ENCODE results near the gene NLGN3. TPM values are rescaled to one million over a fixed set of nuclear protein-coding genes. Genes with fewer than 3 reads are reported as not detected.
A peak's percentile ranks its signal among the peaks of the same experiment; 100 is the strongest.

NLGN3 gene
- total RNA-seq, 4 donors from 2014 or later: 0.52 to 0.97 (median 0.60) TPM

DNA sequence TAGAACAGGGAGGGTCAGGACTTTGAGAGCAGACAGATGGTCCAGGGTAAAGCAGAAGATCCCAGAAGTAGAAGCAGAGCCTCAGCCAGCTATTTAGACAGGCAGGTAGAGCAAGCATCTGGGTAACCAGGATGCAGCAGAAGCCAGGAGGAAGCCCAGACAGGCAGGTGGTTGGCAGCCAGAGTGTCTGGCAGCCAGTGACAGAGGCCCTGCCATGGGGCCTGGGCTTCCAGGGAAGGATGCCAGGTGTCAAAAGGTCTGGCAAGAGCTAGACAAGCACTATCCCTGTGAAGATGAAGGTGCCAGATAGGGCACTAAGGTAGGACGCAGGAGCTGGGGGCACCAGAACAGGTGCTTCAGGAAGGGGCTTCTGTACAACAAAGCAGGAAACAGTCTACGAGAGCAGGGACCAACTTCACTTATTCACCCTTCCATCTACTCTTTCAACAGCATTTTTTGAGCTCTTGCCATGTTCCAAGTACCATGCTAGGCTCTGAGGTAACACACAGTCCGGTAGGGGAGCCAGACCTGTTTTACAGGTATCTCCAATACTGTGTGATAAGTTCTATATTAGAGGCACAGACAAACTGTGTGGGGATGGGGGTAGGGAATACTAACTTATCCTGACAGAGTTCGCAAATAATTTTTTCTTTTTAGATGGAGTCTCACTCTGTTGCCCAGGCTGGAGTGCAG, 40.3 kb downstream of the NLGN3 start:
- Histone ChIP-seq H3K4me1 (peaks cover 8% of the 10 kb centered on the region), H3K4me3 (no peak overlapping the region), H3K27me3 (no peaks in the 10 kb centered on the region), H3K27ac (no peak overlapping the region), H3K36me3 (no peaks in the 10 kb centered on the region), H3K9me3 (no peaks in the 10 kb centered on the region)
- no peak for DNase-seq (ENCODE audit: low spot score in 2 of 2)
- WGBS: 76% methylated on average over 4 of the region's 4 CpGs
- TF ChIP-seq POLR2AphosphoS5 (IDR thresholded peaks at IDR 0.05): no peak
- no peak for TF ChIP-seq POLR2A (IDR thresholded peaks at IDR 0.05)
- no peak for TF ChIP-seq CTCF (IDR thresholded peaks at IDR 0.05)
- no peak for TF ChIP-seq EP300 (IDR thresholded peaks at IDR 0.05)

DNA sequence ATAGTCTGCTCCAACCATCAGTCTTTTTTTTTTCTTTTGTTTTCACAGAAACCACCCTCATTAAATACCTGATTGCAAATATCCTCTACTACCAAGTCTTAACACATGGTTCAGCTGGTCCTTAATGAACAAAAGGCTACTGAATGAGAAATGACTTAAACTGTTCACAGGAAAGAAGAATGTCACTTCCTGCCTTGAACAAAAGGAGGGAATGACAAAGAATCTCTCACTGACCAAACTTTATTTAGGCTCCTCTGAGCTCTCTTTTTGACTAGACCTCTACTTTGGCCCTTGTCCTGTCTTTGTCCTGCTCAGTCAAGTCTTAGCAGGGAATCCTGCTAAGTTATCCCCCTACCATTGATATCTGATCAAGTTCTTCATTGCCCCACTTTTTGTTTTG, 46.6 kb downstream of the NLGN3 start:
- Histone ChIP-seq H3K27me3 (no peaks in the 10 kb centered on the region), H3K9me3 (no peaks in the 10 kb centered on the region), H3K4me1 (no peaks in the 10 kb centered on the region), H3K4me3 (no peak overlapping the region), H3K27ac (no peak overlapping the region), H3K36me3 (no peaks in the 10 kb centered on the region)
- TF ChIP-seq POLR2A (IDR thresholded peaks at IDR 0.05) (no peak), CTCF (IDR thresholded peaks at IDR 0.05) (no peak), EP300 (IDR thresholded peaks at IDR 0.05) (no peak), POLR2AphosphoS5 (IDR thresholded peaks at IDR 0.05) (no peak)
- DNase-seq (ENCODE audit: low spot score in 2 of 2): no peak

- no peak for DNase-seq (ENCODE audit: low spot score in 2 of 2)
- Histone ChIP-seq H3K27me3 (no peaks in the 10 kb centered on the region), H3K9me3 (no peaks in the 10 kb centered on the region), H3K36me3 (no peaks in the 10 kb centered on the region), H3K4me3 (no peak overlapping the region), H3K4me1 (no peaks in the 10 kb centered on the region), H3K27ac (no peak overlapping the region)
- TF ChIP-seq POLR2A (IDR thresholded peaks at IDR 0.05): no peak
- no peak for TF ChIP-seq POLR2AphosphoS5 (IDR thresholded peaks at IDR 0.05)
- no peak for TF ChIP-seq EP300 (IDR thresholded peaks at IDR 0.05)
- no peak for TF ChIP-seq CTCF (IDR thresholded peaks at IDR 0.05)
- 65% methylated on average over 4 of the region's 4 CpGs for WGBS
Observed at GRCh38 chrX:71195964-71196649, 51.5 kb downstream of the NLGN3 start.

- H3K36me3 ChIP-seq: no peaks in the 10 kb centered on the region
Observed at GRCh38 chrX:71198066-71198465, 53.4 kb downstream of the NLGN3 start.

More at GRCh38 chrX:71198066-71198465, 53.4 kb downstream of the NLGN3 start:
- 65% methylated on average over 3 of the region's 3 CpGs for WGBS
- no peak for DNase-seq (ENCODE audit: low spot score in 2 of 2)
- H3K27ac ChIP-seq: no peak overlapping the region
- no peaks in the 10 kb centered on the region for H3K9me3 ChIP-seq
- TF ChIP-seq EP300 (IDR thresholded peaks at IDR 0.05) (no peak), POLR2A (IDR thresholded peaks at IDR 0.05) (no peak), CTCF (IDR thresholded peaks at IDR 0.05) (no peak), POLR2AphosphoS5 (IDR thresholded peaks at IDR 0.05) (no peak)
- H3K27me3 ChIP-seq: no peaks in the 10 kb centered on the region
- H3K4me1 ChIP-seq: no peaks in the 10 kb centered on the region
- peak overlapping the region; percentile 18 for H3K4me3 ChIP-seq
